Activated naive CD4-positive, alpha-beta T cell (primary cell): Measurements from ENCODE around the gene SEMA3B.
"Not testable (repeated sequence)": the region's sequence is repeated elsewhere in the genome, so short reads cannot be mapped to it uniquely, and the experiment has no call there.

Experiments used
- DNase-seq, 4 experiments: peaks; one replicate each; lab custom pipeline; 2025; lab: John Stamatoyannopoulos, UW

Gene SEMA3B

GRCh38 chr3:50272911-50273688 lies 4.2 kb downstream of the SEMA3B start:
- DNase-seq, result peak; percentile 75 to 91 (median 87)

GRCh38 chr3:50273689-50274065 lies 4.7 kb downstream of the SEMA3B start:
- DNase-seq, result no peak

- DNase-seq, result peak in 2 of 4 experiments; percentile 37 to 44
Measured at GRCh38 chr3:50274371-50275104, 5.6 kb downstream of the SEMA3B start.

GRCh38 chr3:50275141-50275995 lies 6.4 kb downstream of the SEMA3B start:
- no peak for DNase-seq

- no peak for DNase-seq
Measured at GRCh38 chr3:50275996-50276761, 7.2 kb downstream of the SEMA3B start.

- DNase-seq, result no peak
Measured at GRCh38 chr3:50276762-50277101, 7.8 kb downstream of the SEMA3B start.

GRCh38 chr3:50278123-50278879 lies 9.4 kb downstream of the SEMA3B start:
- no peak for DNase-seq

- no peak for DNase-seq
Measured at GRCh38 chr3:50278880-50279224, 9.9 kb downstream of the SEMA3B start, which contains the start of gene LSMEM2. TSS of gene LSMEM2 (plus strand) at chr3:50279087. CDS start at chr3:50279114, 27 bp downstream.

- DNase-seq, result no peak
Measured at GRCh38 chr3:50279255-50280016, 10.5 kb downstream of the SEMA3B start.

GRCh38 chr3:50284121-50284520 lies 15.2 kb downstream of the SEMA3B start:
- DNase-seq, result not testable (repeated sequence)

- DNase-seq, result no peak
Measured at GRCh38 chr3:50286322-50287227, 17.6 kb downstream of the SEMA3B start.

- DNase-seq, result no peak
Measured at GRCh38 chr3:50287262-50287661, 18.3 kb downstream of the SEMA3B start.

GRCh38 chr3:50288387-50289007 lies 19.6 kb downstream of the SEMA3B start:
- no peak for DNase-seq

GRCh38 chr3:50289130-50289529 lies 20.2 kb downstream of the SEMA3B start:
- DNase-seq, result no peak

GRCh38 chr3:50290161-50290641 lies 21.3 kb downstream of the SEMA3B start:
- DNase-seq, result no peak

GRCh38 chr3:50292159-50293078 lies 23.5 kb downstream of the SEMA3B start, which contains the start of gene IFRD2:
TSS of gene IFRD2 (minus strand) at chr3:50292429. CDS start at chr3:50292274, 155 bp downstream.
- peak; percentile 83 to 93 (median 90) for DNase-seq

- DNase-seq, result no peak
Measured at GRCh38 chr3:50293079-50293801, 24.3 kb downstream of the SEMA3B start.
